HepG2 (cell line): ENCODE results near the gene DNAJA2. TPM values are rescaled to one million over a fixed set of nuclear protein-coding genes. Genes with fewer than 3 reads are reported as not detected.

Source experiments
- AGO1 ChIP-seq: fragments of 200-400 bp; formaldehyde crosslinking; IDR thresholded peaks from 2 replicates; pipeline ENCODE4 v1.6.1; 2017; ENCODE audit warnings: mild to moderate bottlenecking, low read depth, low read length, moderate library complexity; ENCODE audit not compliant: poor library complexity, severe bottlenecking
- ARHGAP35 ChIP-seq: sonication (generic); formaldehyde crosslinking; IDR thresholded peaks from 2 replicates; pipeline ENCODE4 v1.9.0; 2022; ENCODE audit warnings: mild to moderate bottlenecking, inconsistent platforms, moderate library complexity, missing genetic modification reagents, borderline replicate concordance
- ATF2 ChIP-seq: sonication (generic); formaldehyde crosslinking; IDR thresholded peaks from 2 replicates; pipeline ENCODE4 v1.4.0; 2020; ENCODE audit warnings: missing genetic modification reagents
- BCL3 ChIP-seq: sonication (generic); formaldehyde crosslinking; IDR thresholded peaks from 2 replicates; pipeline ENCODE4 v1.5.1; 2020; ENCODE audit warnings: mild to moderate bottlenecking, missing genetic modification reagents, moderate library complexity
- ELK4 ChIP-seq: sonication (generic); formaldehyde crosslinking; IDR thresholded peaks from 2 replicates; pipeline ENCODE4 v1.9.0; 2021; ENCODE audit warnings: missing genetic modification reagents, borderline replicate concordance
- MEF2D ChIP-seq: sonication (generic); formaldehyde crosslinking; IDR thresholded peaks from 2 replicates; pipeline ENCODE4 v1.5.1; 2020; ENCODE audit warnings: mild to moderate bottlenecking, missing genetic modification reagents
- NFIC ChIP-seq: IDR thresholded peaks from 2 replicates; pipeline ENCODE4 v1.6.1; 2012; ENCODE audit warnings: mild to moderate bottlenecking, low read length, inconsistent platforms
- PITX1 ChIP-seq: sonication (generic); formaldehyde crosslinking; IDR thresholded peaks from 2 replicates; pipeline ENCODE4 v1.5.1; 2020; ENCODE audit warnings: mild to moderate bottlenecking, missing genetic modification reagents
- SAP130 ChIP-seq: IDR thresholded peaks from 2 replicates; pipeline ENCODE4 v1.6.1; 2016; ENCODE audit warnings: low read depth
- SYNCRIP ChIP-seq: fragments of 200-400 bp; formaldehyde crosslinking; IDR thresholded peaks from 2 replicates; pipeline ENCODE4 v1.6.1; 2018; ENCODE audit warnings: mild to moderate bottlenecking, low read depth, low read length; ENCODE audit not compliant: insufficient read depth
- ZBTB7B ChIP-seq: sonication (generic); formaldehyde crosslinking; IDR thresholded peaks from 2 replicates; pipeline ENCODE4 v1.4.0; 2020; ENCODE audit warnings: missing genetic modification reagents
- ZNF256 ChIP-seq: sonication (generic); formaldehyde crosslinking; conservative IDR thresholded peaks from 2 replicates; pipeline ENCODE4 v1.4.0; 2020; ENCODE audit warnings: missing genetic modification reagents
- ZNF329 ChIP-seq: sonication (generic); formaldehyde crosslinking; IDR thresholded peaks from 2 replicates; pipeline ENCODE4 v1.9.0; 2021; ENCODE audit warnings: low read depth, mild to moderate bottlenecking, missing genetic modification reagents
- ZNF496 ChIP-seq: sonication (generic); formaldehyde crosslinking; IDR thresholded peaks from 2 replicates; pipeline ENCODE4 v1.8.1; 2023; ENCODE audit warnings: mild to moderate bottlenecking, moderate library complexity, missing genetic modification reagents; ENCODE audit not compliant: insufficient replicate concordance
- ZNF639 ChIP-seq: conservative IDR thresholded peaks from 2 replicates; pipeline ENCODE4 v1.6.1; 2018; ENCODE audit warnings: missing genetic modification reagents
- ZNF768 ChIP-seq: sonication (generic); formaldehyde crosslinking; IDR thresholded peaks from 2 replicates; pipeline ENCODE4 v1.4.0; 2020; ENCODE audit warnings: missing genetic modification reagents
- ZNF790 ChIP-seq: sonication (generic); formaldehyde crosslinking; IDR thresholded peaks from 2 replicates; pipeline ENCODE4 v1.8.0; 2022; ENCODE audit warnings: missing genetic modification reagents, mild to moderate bottlenecking, borderline replicate concordance
- ZNF83 ChIP-seq: sonication (generic); formaldehyde crosslinking; IDR thresholded peaks from 2 replicates; pipeline ENCODE4 v1.4.0; 2020; ENCODE audit warnings: missing genetic modification reagents, mild to moderate bottlenecking, borderline replicate concordance
- ZXDC ChIP-seq: sonication (generic); formaldehyde crosslinking; IDR thresholded peaks from 2 replicates; pipeline ENCODE4 v1.5.0; 2020; ENCODE audit warnings: mild to moderate bottlenecking, missing genetic modification reagents
- polyA plus RNA-seq, 8 experiments: library from polyadenylated mRNA; depleted of rRNA in 3 of 8; stranded (reverse) in 7 of 8; unstranded in 1 of 8; fragments of >200 nt; fragmentation: Illumina TruSeq in 4 of 8; extraction: Trizol in 4 of 8; gene quantifications; 2 replicates each; pipeline versions ENCODE4 v1.2.1 to v1.2.3, GENCODE V29; 2011 to 2016; ENCODE audit warnings: low read depth in 4 of 8, missing spikeins in 1 of 8, mixed read lengths in 1 of 8; ENCODE audit not compliant: insufficient read depth in 1 of 8
- total RNA-seq, 5 experiments: library from RNA; depleted of rRNA; stranded (reverse); fragments of >200 nt; fragmentation: Illumina TruSeq; extraction: Trizol; gene quantifications; 2 replicates each; pipeline ENCODE4 v1.2.3, GENCODE V29; 2016; ENCODE audit warnings: low read depth in 1 of 5

The DNAJA2 gene
- total and polyA plus RNA-seq, 2 of the 13 experiments (the other 11 are each of a cell fraction or from before 2014, with no cell fraction given): 25.4 to 176 TPM

- TF ChIP-seq ZNF639 (CRISPR knock-in tag) (no peak), ZBTB7B (CRISPR knock-in tag) (0 out of 2 replicates have a peak, but pooled peaks have one; percentile 22), AGO1 (peak; percentile 26), ZNF256 (0 out of 2 replicates have a peak, but pooled peaks have one; percentile 30), ZNF329 (0 out of 2 replicates have a peak, but pooled peaks have one; percentile 62), SYNCRIP (no peak), ARHGAP35 (no peak), ATF2 (CRISPR knock-in tag) (0 out of 2 replicates have a peak, but pooled peaks have one; percentile 38), ZNF790 (CRISPR knock-in tag) (peak; percentile 50; the same call in 1 of the 2 replicates), NFIC (no peak), ZNF768 (peak; percentile 31; the same call in 1 of the 2 replicates), ELK4 (0 out of 2 replicates have a peak, but pooled peaks have one; percentile 53), ZNF83 (no peak), ZXDC (CRISPR knock-in tag) (no peak), BCL3 (CRISPR knock-in tag) (peak; percentile 79; the same call in 1 of the 2 replicates), ZNF496 (CRISPR knock-in tag) (no peak), PITX1 (CRISPR knock-in tag) (0 out of 2 replicates have a peak, but pooled peaks have one; percentile 34), SAP130 (CRISPR knock-in tag) (peak; percentile 30; the same call in 1 of the 2 replicates), MEF2D (CRISPR knock-in tag) (peak; percentile 29; the same call in 1 of the 2 replicates)
Measured at GRCh38 chr16:46929378-46930332, 43.8 kb downstream of the DNAJA2 start (continued).
